Measurements from ENCODE around the gene FBXL7.

DNA sequence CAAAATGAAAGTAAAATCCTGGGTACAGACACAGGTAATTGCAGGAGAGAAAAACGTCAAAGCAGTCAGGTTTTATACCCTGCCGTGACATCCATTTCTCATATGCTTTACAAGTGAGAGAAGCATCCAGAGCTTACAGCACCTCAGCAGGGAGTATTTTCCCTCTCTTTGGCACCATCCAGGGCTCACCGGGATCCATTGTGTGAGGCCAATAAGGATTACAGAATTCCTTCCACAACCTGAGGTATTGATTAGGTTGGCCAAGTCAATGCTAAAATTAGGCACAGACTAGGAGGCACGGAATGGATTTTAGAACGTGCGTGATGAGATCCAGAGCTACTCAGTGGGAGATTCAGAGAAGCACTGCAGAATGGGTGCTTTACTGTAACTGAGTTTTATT lies 296.6 kb downstream of the FBXL7 start:
- TF ChIP-seq, protein P1, sequence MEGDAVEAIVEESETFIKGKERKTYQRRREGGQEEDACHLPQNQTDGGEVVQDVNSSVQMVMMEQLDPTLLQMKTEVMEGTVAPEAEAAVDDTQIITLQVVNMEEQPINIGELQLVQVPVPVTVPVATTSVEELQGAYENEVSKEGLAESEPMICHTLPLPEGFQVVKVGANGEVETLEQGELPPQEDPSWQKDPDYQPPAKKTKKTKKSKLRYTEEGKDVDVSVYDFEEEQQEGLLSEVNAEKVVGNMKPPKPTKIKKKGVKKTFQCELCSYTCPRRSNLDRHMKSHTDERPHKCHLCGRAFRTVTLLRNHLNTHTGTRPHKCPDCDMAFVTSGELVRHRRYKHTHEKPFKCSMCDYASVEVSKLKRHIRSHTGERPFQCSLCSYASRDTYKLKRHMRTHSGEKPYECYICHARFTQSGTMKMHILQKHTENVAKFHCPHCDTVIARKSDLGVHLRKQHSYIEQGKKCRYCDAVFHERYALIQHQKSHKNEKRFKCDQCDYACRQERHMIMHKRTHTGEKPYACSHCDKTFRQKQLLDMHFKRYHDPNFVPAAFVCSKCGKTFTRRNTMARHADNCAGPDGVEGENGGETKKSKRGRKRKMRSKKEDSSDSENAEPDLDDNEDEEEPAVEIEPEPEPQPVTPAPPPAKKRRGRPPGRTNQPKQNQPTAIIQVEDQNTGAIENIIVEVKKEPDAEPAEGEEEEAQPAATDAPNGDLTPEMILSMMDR (IDR thresholded peaks at IDR 0.05; ENCODE audit: low read depth, low read length, missing input control): no peak
- TF ChIP-seq, protein P2, sequence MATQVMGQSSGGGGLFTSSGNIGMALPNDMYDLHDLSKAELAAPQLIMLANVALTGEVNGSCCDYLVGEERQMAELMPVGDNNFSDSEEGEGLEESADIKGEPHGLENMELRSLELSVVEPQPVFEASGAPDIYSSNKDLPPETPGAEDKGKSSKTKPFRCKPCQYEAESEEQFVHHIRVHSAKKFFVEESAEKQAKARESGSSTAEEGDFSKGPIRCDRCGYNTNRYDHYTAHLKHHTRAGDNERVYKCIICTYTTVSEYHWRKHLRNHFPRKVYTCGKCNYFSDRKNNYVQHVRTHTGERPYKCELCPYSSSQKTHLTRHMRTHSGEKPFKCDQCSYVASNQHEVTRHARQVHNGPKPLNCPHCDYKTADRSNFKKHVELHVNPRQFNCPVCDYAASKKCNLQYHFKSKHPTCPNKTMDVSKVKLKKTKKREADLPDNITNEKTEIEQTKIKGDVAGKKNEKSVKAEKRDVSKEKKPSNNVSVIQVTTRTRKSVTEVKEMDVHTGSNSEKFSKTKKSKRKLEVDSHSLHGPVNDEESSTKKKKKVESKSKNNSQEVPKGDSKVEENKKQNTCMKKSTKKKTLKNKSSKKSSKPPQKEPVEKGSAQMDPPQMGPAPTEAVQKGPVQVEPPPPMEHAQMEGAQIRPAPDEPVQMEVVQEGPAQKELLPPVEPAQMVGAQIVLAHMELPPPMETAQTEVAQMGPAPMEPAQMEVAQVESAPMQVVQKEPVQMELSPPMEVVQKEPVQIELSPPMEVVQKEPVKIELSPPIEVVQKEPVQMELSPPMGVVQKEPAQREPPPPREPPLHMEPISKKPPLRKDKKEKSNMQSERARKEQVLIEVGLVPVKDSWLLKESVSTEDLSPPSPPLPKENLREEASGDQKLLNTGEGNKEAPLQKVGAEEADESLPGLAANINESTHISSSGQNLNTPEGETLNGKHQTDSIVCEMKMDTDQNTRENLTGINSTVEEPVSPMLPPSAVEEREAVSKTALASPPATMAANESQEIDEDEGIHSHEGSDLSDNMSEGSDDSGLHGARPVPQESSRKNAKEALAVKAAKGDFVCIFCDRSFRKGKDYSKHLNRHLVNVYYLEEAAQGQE (IDR thresholded peaks at IDR 0.05): no peak
- no peak for TF ChIP-seq ZBTB33 (IDR thresholded peaks at IDR 0.05)
- no peak for TF ChIP-seq JUND (IDR thresholded peaks at IDR 0.05)
- TF ChIP-seq YY1 (IDR thresholded peaks at IDR 0.05): no peak

Measured in liver (tissue), 3 donors.